H1 (cell line): ENCODE results near the gene SERPINB13.

ENCODE experiments used
- CTCF ChIP-seq, 3 experiments: IDR thresholded peaks; 1 replicate in 2 of 3; 2 replicates in 1 of 3; pipeline versions ENCODE4 v1.5.1 to v1.6.1; 2011; ENCODE audit warnings: low read length in 3 of 3, mild to moderate bottlenecking in 3 of 3, inconsistent platforms in 2 of 3, low read depth in 1 of 3, moderate library complexity in 1 of 3; ENCODE audit not compliant: insufficient read depth in 1 of 3; ENCODE audit errors: control extremely low read depth in 1 of 3
- EP300 ChIP-seq, 2 experiments: IDR thresholded peaks; 1 replicate in 1 of 2; 2 replicates in 1 of 2; pipeline ENCODE4 v1.6.1; 2011 to 2012; ENCODE audit warnings: low read depth in 2 of 2, low read length in 2 of 2, mild to moderate bottlenecking in 2 of 2, borderline replicate concordance in 1 of 2, inconsistent platforms in 1 of 2, moderate library complexity in 1 of 2
- FOSL1 ChIP-seq: IDR thresholded peaks from 2 replicates; pipeline ENCODE4 v1.6.1; 2011; ENCODE audit warnings: mild to moderate bottlenecking, low read depth, low read length, moderate library complexity; ENCODE audit not compliant: insufficient read depth
- JUN ChIP-seq: IDR thresholded peaks from 2 replicates; pipeline ENCODE4 v1.6.1; 2011; ENCODE audit warnings: low read depth, mild to moderate bottlenecking, improper control_type of control experiment, low read length
- MAX ChIP-seq: IDR thresholded peaks from 2 replicates; pipeline ENCODE4 v1.6.1; 2012; ENCODE audit warnings: inconsistent platforms
- POLR2A ChIP-seq, 2 experiments: IDR thresholded peaks; 1 replicate in 1 of 2; 2 replicates in 1 of 2; pipeline ENCODE4 v1.6.1; 2011; ENCODE audit warnings: low read depth in 2 of 2, low read length in 2 of 2, mild to moderate bottlenecking in 2 of 2; ENCODE audit errors: control extremely low read depth in 1 of 2
- RAD21 ChIP-seq, 2 experiments: IDR thresholded peaks in 1 of 2; conservative IDR thresholded peaks in 1 of 2; 2 replicates each; pipeline ENCODE4 v1.6.1; 2011; ENCODE audit warnings: low read depth in 2 of 2, low read length in 2 of 2, improper control_type of control experiment in 1 of 2, inconsistent platforms in 1 of 2, mild to moderate bottlenecking in 1 of 2, moderate library complexity in 1 of 2
- RBBP5 ChIP-seq: IDR thresholded peaks from 2 replicates; pipeline ENCODE4 v1.7.1; 2012; ENCODE audit warnings: low read depth, mild to moderate bottlenecking, inconsistent platforms, low read length, moderate library complexity, borderline replicate concordance
- SIN3A ChIP-seq, 2 experiments: IDR thresholded peaks in 1 of 2; conservative IDR thresholded peaks in 1 of 2; 2 replicates each; pipeline ENCODE4 v1.6.1; 2011 to 2012; ENCODE audit warnings: low read length in 2 of 2, improper control_type of control experiment in 1 of 2, low read depth in 1 of 2, mild to moderate bottlenecking in 1 of 2

GRCh38 chr18:63591725-63592124 lies 4.6 kb downstream of the SERPINB13 start:
- no peak for TF ChIP-seq RAD21 (IDR thresholded peaks at IDR 0.05 in 1 of 2, conservative IDR thresholded peaks at IDR 0.05 in 1 of 2; ENCODE audit: low read depth in 2 of 2, low read length in 2 of 2)
- TF ChIP-seq CTCF (IDR thresholded peaks at IDR 0.05; ENCODE audit: control extremely low read depth in 1 of 3, insufficient read depth in 1 of 3, low read depth in 1 of 3, low read length in 3 of 3): no peak
- no peak for TF ChIP-seq RBBP5
- TF ChIP-seq SIN3A (conservative IDR thresholded peaks at IDR 0.05 in 1 of 2, IDR thresholded peaks at IDR 0.05 in 1 of 2; ENCODE audit: low read depth in 1 of 2, low read length in 2 of 2): no peak
- TF ChIP-seq MAX: no peak
- no peak for TF ChIP-seq FOSL1
- no peak for TF ChIP-seq JUN
- TF ChIP-seq POLR2A (IDR thresholded peaks at IDR 0.05; ENCODE audit: control extremely low read depth in 1 of 2, low read depth in 2 of 2, low read length in 2 of 2): no peak
- no peak for TF ChIP-seq EP300 (IDR thresholded peaks at IDR 0.05; ENCODE audit: borderline replicate concordance in 1 of 2, low read depth in 2 of 2, low read length in 2 of 2)
